ENCODE measurements around the gene COL25A1. TPM values are rescaled to one million over a fixed set of nuclear protein-coding genes. Genes with fewer than 3 reads are reported as not detected.
A peak's percentile ranks its signal among the peaks of the same experiment; 100 is the strongest.

COL25A1 gene
- total RNA-seq, 1 donor from 2014 or later, result 4.3 TPM

- Histone ChIP-seq H3K27me3 (ENCODE audit: control insufficient read depth, insufficient read depth, low read length) (no peaks in the 10 kb centered on the region), H3K4me3 (ENCODE audit: low read depth, low read length) (no peak overlapping the region), H3K36me3 (ENCODE audit: control insufficient read depth, insufficient read depth, low read length) (no peaks in the 10 kb centered on the region)
- no peak for TF ChIP-seq CTCF (IDR thresholded peaks at IDR 0.05; ENCODE audit: insufficient read depth, low read length, poor library complexity, severe bottlenecking)
- no peak for DNase-seq (ENCODE audit: low read depth)
Measured at GRCh38 chr4:108846568-108846967, 455.9 kb downstream of the COL25A1 start.

GRCh38 chr4:108840426-108840975 lies 462.0 kb downstream of the COL25A1 start:
- Histone ChIP-seq H3K4me3 (ENCODE audit: low read depth, low read length) (no peak overlapping the region), H3K36me3 (ENCODE audit: control insufficient read depth, insufficient read depth, low read length) (no peaks in the 10 kb centered on the region), H3K27me3 (ENCODE audit: control insufficient read depth, insufficient read depth, low read length) (no peaks in the 10 kb centered on the region)
- no peak for DNase-seq (ENCODE audit: low read depth)
- no peak for TF ChIP-seq CTCF (IDR thresholded peaks at IDR 0.05; ENCODE audit: insufficient read depth, low read length, poor library complexity, severe bottlenecking)

- no peak for DNase-seq (ENCODE audit: low read depth)
- TF ChIP-seq CTCF (IDR thresholded peaks at IDR 0.05; ENCODE audit: insufficient read depth, low read length, poor library complexity, severe bottlenecking), result no peak
- Histone ChIP-seq H3K4me3 (ENCODE audit: low read depth, low read length) (no peak overlapping the region), H3K27me3 (ENCODE audit: control insufficient read depth, insufficient read depth, low read length) (no peaks in the 10 kb centered on the region), H3K36me3 (ENCODE audit: control insufficient read depth, insufficient read depth, low read length) (no peaks in the 10 kb centered on the region)
Measured at GRCh38 chr4:108839333-108839732, 463.1 kb downstream of the COL25A1 start.

- Histone ChIP-seq H3K36me3 (ENCODE audit: control insufficient read depth, insufficient read depth, low read length) (no peaks in the 10 kb centered on the region), H3K4me3 (ENCODE audit: low read depth, low read length) (no peak overlapping the region), H3K27me3 (ENCODE audit: control insufficient read depth, insufficient read depth, low read length) (no peaks in the 10 kb centered on the region)
- no peak for TF ChIP-seq CTCF (IDR thresholded peaks at IDR 0.05; ENCODE audit: insufficient read depth, low read length, poor library complexity, severe bottlenecking)
- DNase-seq (ENCODE audit: low read depth), result no peak
Measured at GRCh38 chr4:108838451-108838850, 464.0 kb downstream of the COL25A1 start.

- DNase-seq (ENCODE audit: low read depth), result no peak
- no peak overlapping the region for H3K4me3 ChIP-seq (ENCODE audit: low read depth, low read length)
- H3K27me3 ChIP-seq (ENCODE audit: control insufficient read depth, insufficient read depth, low read length), result no peaks in the 10 kb centered on the region
- peak; percentile 62 for TF ChIP-seq CTCF (IDR thresholded peaks at IDR 0.05; ENCODE audit: insufficient read depth, low read length, poor library complexity, severe bottlenecking)
- no peaks in the 10 kb centered on the region for H3K36me3 ChIP-seq (ENCODE audit: control insufficient read depth, insufficient read depth, low read length)
Measured at GRCh38 chr4:108834835-108835384, 467.5 kb downstream of the COL25A1 start.
